Psoas muscle (tissue), 8 donors: Measurements from ENCODE around the gene ABCC11. TPM values are rescaled to one million over a fixed set of nuclear protein-coding genes. Genes with fewer than 3 reads are reported as not detected.

ENCODE experiments used
- ATAC-seq, 4 donors: fragments of 200-7000 bp; cut with Tn5 transposase; one replicate each; pipeline ENCODE4 v1.9.1; 2020; ENCODE audit warnings: moderate library complexity in 3 of 4, mild to moderate bottlenecking in 2 of 4
- DNase-seq, 2 donors: peaks; one replicate each; pipeline ENCODE4 v3.0.0-alpha.2; 2020
- H3K27ac ChIP-seq: fragments of 200-600 bp; one replicate; pipeline ENCODE4 v1.8.0; 2022
- H3K27me3 ChIP-seq, 3 donors: fragments of 200-600 bp in 1 of 3; one replicate each; pipeline versions ENCODE4 v1.6.1 to v1.8.0; 2013 to 2022; ENCODE audit warnings: low read length in 2 of 3, mild to moderate bottlenecking in 2 of 3, moderate library complexity in 1 of 3; ENCODE audit not compliant: insufficient read depth in 3 of 3
- H3K36me3 ChIP-seq, 2 donors: fragments of 200-600 bp in 1 of 2; one replicate each; pipeline versions ENCODE4 v1.6.1 to v1.8.0; 2013 to 2022; ENCODE audit warnings: low read depth in 1 of 2, mild to moderate bottlenecking in 1 of 2, moderate library complexity in 1 of 2; ENCODE audit not compliant: insufficient read depth in 1 of 2
- H3K4me1 ChIP-seq: fragments of 200-600 bp; one replicate; pipeline ENCODE4 v1.8.0; 2022
- H3K4me3 ChIP-seq: fragments of 200-600 bp; one replicate; pipeline ENCODE4 v1.8.0; 2022; ENCODE audit warnings: mild to moderate bottlenecking
- H3K9me3 ChIP-seq: fragments of 200-600 bp; one replicate; pipeline ENCODE4 v1.8.0; 2022
- CTCF ChIP-seq: fragments of 200-600 bp; IDR thresholded peaks from one replicate; pipeline ENCODE4 v1.8.0; 2022; ENCODE audit warnings: antibody characterized with exemption
- WGBS, 3 donors: extraction: QIAGEN DNeasy Blood & Tissue Kit; methylation state at CpG; one replicate each; pipeline versions ENCODE4 v1.1.6 to v1.1.7; 2013; 5-methylcytosine and 5-hydroxymethylcytosine counted together
- intact Hi-C, 2 donors: fragments of 100-400 bp; cut with DNase I; formaldehyde crosslinking; loops; one replicate each; pipeline versions ENCODE4 v1.11.0 to v1.14.2; 2022
- polyA plus RNA-seq, 3 donors: library from polyadenylated mRNA; stranded (reverse); fragments of 200-250 nt; gene quantifications; one replicate each; pipeline ENCODE4 v1.2.3, GENCODE V29; 2013
- total RNA-seq, 4 donors: library from RNA; stranded (reverse); fragmentation: NEBNext Ultra II Directional in 2 of 4; extraction: Animal tissue kit (Norgen Biotek cat#: 25700) in 2 of 4; gene quantifications; one replicate each; pipeline versions ENCODE4 v1.2.1 to v1.2.4, GENCODE V29; 2021 to 2023
- donor health status: healthy with polysubstance abuse.
- donor health status: DM: no; HTN: no; CAD: no; lungs with moderate emphysema.
- donor health status: Bipolar disorder and iron deficiency.
- donor health status: healthy.
- donor health status: DM: yes; HTN: yes; CAD: no.
- donor health status: DM: no; HTN: no; CAD: no.
- donor health status: DM: no; HTN: no; CAD: no.
- donor health status: DM: yes; HTN: yes; CAD: no.

ABCC11 gene
- total and polyA plus RNA-seq, 7 donors = 0.05 to 0.22 (median 0.15) TPM; not detected in 1

DNA sequence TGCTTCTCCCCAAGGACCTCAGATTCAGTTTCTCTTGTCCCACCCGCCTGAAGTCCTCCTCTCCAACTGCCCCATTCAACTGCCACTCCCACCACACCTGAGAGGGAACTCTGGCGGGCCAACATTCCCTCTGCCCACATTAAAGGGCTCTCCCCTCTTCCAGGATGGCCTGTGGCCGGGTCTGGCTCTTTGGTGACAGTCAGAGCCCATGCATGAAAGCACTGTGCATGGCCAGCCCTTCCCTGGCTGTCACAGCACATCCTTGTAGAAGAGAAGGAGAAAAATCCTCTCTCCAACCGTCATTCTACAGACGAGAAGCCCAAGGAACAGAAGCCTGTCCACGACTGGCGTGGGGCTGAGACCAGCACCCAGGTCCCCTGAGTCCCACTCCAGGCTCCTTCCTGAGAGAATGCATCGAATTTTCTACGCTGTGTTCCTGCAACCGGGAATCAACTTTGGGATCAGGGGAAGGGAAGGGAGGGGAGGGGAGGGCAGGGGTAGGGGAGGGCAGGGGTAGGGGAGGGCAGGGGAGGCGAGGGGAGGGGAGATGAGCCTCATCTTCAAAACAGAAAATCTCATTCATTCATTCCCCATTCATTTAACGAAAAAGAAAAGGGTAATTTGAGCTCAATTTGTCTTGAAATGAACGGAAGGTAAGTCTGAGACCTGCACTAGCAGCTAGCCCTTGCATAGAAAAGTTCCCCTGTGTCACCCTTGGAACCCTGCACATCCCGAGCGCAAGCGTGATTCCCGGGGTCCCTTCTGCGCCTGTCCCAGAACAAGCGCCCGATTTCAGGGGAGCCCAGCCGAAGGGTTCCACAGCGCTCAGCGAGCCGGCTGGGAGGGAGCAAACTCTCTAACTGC lies 91.2 kb downstream of the ABCC11 start, which contains the start of gene ABCC12:
ABCC12 (minus strand) TSS at position 68 of the 864 bp plus-strand sequence. CDS start 9,569 bp downstream, outside the sequence.
- DNase-seq = no peak
- TF ChIP-seq CTCF = no peak
- 44 to 55% (median 50%) methylated on average over 23 to 24 of the region's 24 CpGs for WGBS, 3 donors
- H3K4me1 ChIP-seq = no peaks in the 10 kb centered on the region
- no peak within 1 kb of the TSS for H3K27ac ChIP-seq
- peak in 3 of 4 donors; percentile 12 to 32 (median 14) for ATAC-seq
- no peaks in the 10 kb centered on the region for H3K36me3 ChIP-seq
- intact Hi-C loops = loop anchor here in 1 of 2 donors (2.0 kb wide), 1 partner anchor 1013 kb away; the partner anchor contains the start of gene NETO2
- H3K9me3 ChIP-seq = no peaks in the 10 kb centered on the region
- H3K4me3 ChIP-seq = peak within 1 kb of the TSS; percentile 39
- H3K27me3 ChIP-seq = no peaks in the 10 kb centered on the region

DNA sequence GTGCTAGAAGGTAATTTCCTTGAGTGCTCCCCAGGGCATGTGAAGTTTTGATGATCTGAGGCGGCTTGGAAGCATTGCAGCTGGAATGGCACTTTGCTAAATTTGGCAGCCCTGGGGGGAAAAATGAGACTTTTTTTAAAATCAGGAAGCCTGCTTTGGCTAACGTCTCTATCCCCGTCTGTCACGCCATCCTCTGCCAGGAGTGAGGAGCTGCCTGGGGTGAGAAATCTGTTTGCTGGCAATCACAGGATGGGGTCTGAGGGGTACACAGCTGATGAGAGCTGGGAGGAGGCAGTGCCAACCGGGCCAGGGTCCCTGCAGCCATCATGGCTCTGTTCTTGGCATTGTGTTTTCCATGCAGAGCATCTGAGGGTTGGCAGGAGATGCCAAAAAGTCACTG lies 93.6 kb downstream of the ABCC11 start:
- intact Hi-C loops = no loop called here
- H3K4me1 ChIP-seq = no peaks in the 10 kb centered on the region
- ATAC-seq = no peak
- 38 to 50% (median 46%) methylated on average over 5 of the region's 5 CpGs for WGBS, 3 donors
- no peak overlapping the region for H3K4me3 ChIP-seq
- peaks cover 6% of the 10 kb centered on the region for H3K9me3 ChIP-seq
- no peak for DNase-seq
- H3K36me3 ChIP-seq = no peaks in the 10 kb centered on the region
- no peak overlapping the region for H3K27ac ChIP-seq
- no peak for TF ChIP-seq CTCF
- no peaks in the 10 kb centered on the region for H3K27me3 ChIP-seq

- ATAC-seq = no peak
- Histone ChIP-seq H3K4me3 (no peak overlapping the region), H3K27me3 (no peaks in the 10 kb centered on the region), H3K36me3 (no peaks in the 10 kb centered on the region), H3K27ac (no peak overlapping the region), H3K9me3 (peaks cover 10% of the 10 kb centered on the region), H3K4me1 (no peaks in the 10 kb centered on the region)
- TF ChIP-seq CTCF = no peak
- WGBS, 3 donors = 93 to 96% (median 95%) methylated on average over 9 of the region's 9 CpGs
- intact Hi-C loops = no loop called here
- DNase-seq = no peak
Observed at GRCh38 chr16:48152226-48152625, 95.1 kb downstream of the ABCC11 start.

DNA sequence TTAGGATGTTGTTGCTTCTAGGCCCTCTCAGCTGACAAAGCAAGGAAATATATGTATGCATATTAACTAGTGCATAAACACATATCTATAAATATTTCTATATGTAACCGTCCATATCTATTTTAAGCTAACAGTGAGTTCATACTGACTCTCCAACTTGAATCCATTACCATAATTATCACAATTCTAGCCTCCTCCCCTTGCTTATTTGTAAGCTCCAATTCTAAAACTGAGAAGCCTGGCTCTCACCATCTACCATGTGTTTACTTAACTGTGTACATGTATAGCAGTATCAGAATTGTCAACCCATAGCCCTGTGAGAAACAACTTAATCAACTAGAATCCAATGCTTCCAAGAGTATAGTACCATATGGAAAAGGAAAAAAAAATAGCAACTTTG lies 96.6 kb downstream of the ABCC11 start:
- intact Hi-C loops = no loop called here
- 42 to 79% (median 78%) methylated on average over 1 of the region's 1 CpG for WGBS, 3 donors
- no peaks in the 10 kb centered on the region for H3K36me3 ChIP-seq
- no peak overlapping the region for H3K4me3 ChIP-seq
- DNase-seq (no peak), ATAC-seq (no peak)
- H3K27ac ChIP-seq = no peak overlapping the region
- H3K27me3 ChIP-seq = no peaks in the 10 kb centered on the region
- TF ChIP-seq CTCF = no peak
- peaks cover 10% of the 10 kb centered on the region for H3K9me3 ChIP-seq
- no peaks in the 10 kb centered on the region for H3K4me1 ChIP-seq
